ENCODE results near the gene LHFPL2. TPM values are rescaled to one million over a fixed set of nuclear protein-coding genes. Genes with fewer than 3 reads are reported as not detected.

LHFPL2 gene
- total and polyA plus RNA-seq, 9 of the 15 experiments (the other 6 are each of a cell fraction or from before 2014, with no cell fraction given) = 1.0 to 6.6 (median 4.6) TPM

GRCh38 chr5:78501411-78502352, 146.9 kb downstream of the LHFPL2 start:
- no peak for FAIRE-seq
- intact Hi-C loops (cut with micrococcal nuclease) = no loop called here
- POLR2A ChIA-PET = interaction anchor here (0.6 to 1.5 kb wide), 3 partner anchors 9 to 1556 kb away, joined by 3 to 4 read pairs (median 3); no protein-coding TSS in a partner anchor
- no peak for TF ChIP-seq DDX20 (tag; IDR thresholded peaks at IDR 0.05; ENCODE audit: low read depth)
- TF ChIP-seq SREBF1 (IDR thresholded peaks at IDR 0.05; ENCODE audit: borderline replicate concordance, low read depth, low read length) = no peak
- no peak for TF ChIP-seq PML (IDR thresholded peaks at IDR 0.05; ENCODE audit: low read length)
- TF ChIP-seq CEBPG (CRISPR knock-in tag; IDR thresholded peaks at IDR 0.05) = no peak
- TF ChIP-seq CEBPG (tag; conservative IDR thresholded peaks at IDR 0.05 in 1 of 2, IDR thresholded peaks at IDR 0.05 in 1 of 2) = no peak
- TF ChIP-seq ETV6 (IDR thresholded peaks at IDR 0.05; ENCODE audit: borderline replicate concordance in 1 of 2, low read depth in 2 of 2, low read length in 1 of 2) = no peak
- TF ChIP-seq ETV6 (CRISPR knock-in tag; IDR thresholded peaks at IDR 0.05; ENCODE audit: borderline replicate concordance) = no peak
- no peak for TF ChIP-seq FOXA1 (IDR thresholded peaks at IDR 0.05; ENCODE audit: borderline replicate concordance)
- no peak for TF ChIP-seq HMG20A (CRISPR knock-in tag; conservative IDR thresholded peaks at IDR 0.05)
- no peak for TF ChIP-seq ZNF639 (CRISPR knock-in tag; conservative IDR thresholded peaks at IDR 0.05 in 1 of 2, IDR thresholded peaks at IDR 0.05 in 1 of 2)
- TF ChIP-seq MNT (conservative IDR thresholded peaks at IDR 0.05) = no peak
- no peak for TF ChIP-seq ARID3B (CRISPR knock-in tag; IDR thresholded peaks at IDR 0.05; ENCODE audit: borderline replicate concordance)
- TF ChIP-seq NR2C2 (CRISPR knock-in tag; IDR thresholded peaks at IDR 0.05) = no peak
- no peak for TF ChIP-seq NR2C2 (tag; IDR thresholded peaks at IDR 0.05)
- TF ChIP-seq HDAC6 (IDR thresholded peaks at IDR 0.05; ENCODE audit: low read depth, low read length) = no peak
- TF ChIP-seq POLR2AphosphoS2 (IDR thresholded peaks at IDR 0.05; ENCODE audit: low read length) = no peak

More at GRCh38 chr5:78501411-78502352, 146.9 kb downstream of the LHFPL2 start:
- no peak overlapping the region for H3K4me2 ChIP-seq (ENCODE audit: insufficient read depth, low read length)
- DNase-seq (ENCODE audit: extremely low read depth in 1 of 4, low spot score in 3 of 4) (no peak), ATAC-seq (no peak)
- peak overlapping the region in 1 of 2 experiments; percentile 20; a peak in 1 of 4 replicates for H3K9ac ChIP-seq (ENCODE audit: insufficient read depth in 1 of 2, low read depth in 2 of 2, low read length in 2 of 2)
- no peaks in the 10 kb centered on the region for H3K9me1 ChIP-seq (ENCODE audit: control insufficient read depth, insufficient read depth, low read length)
- no peaks in the 10 kb centered on the region for H3K27me3 ChIP-seq (ENCODE audit: control insufficient read depth in 2 of 2, insufficient read depth in 2 of 2, low read length in 2 of 2)
- H3K4me1 ChIP-seq (replicated peaks in 1 of 2; ENCODE audit: control insufficient read depth in 2 of 2, insufficient read depth in 2 of 2, low read length in 2 of 2) = peaks cover 8 to 22% of the 10 kb centered on the region in 2 experiments; a peak in 4 of 5 replicates
- WGBS (ENCODE audit: insufficient coverage, low coverage, missing lambda C conversion rate) = 69% methylated on average over 9 of the region's 9 CpGs
- H3K79me2 ChIP-seq (ENCODE audit: control insufficient read depth, insufficient read depth, low read length) = peaks cover 6% of the 10 kb centered on the region; the same call in 2 of the 3 replicates
- H4K20me1 ChIP-seq (replicated peaks; ENCODE audit: control insufficient read depth, insufficient read depth, low read length) = no peaks in the 10 kb centered on the region
- H3K9me3 ChIP-seq (replicated peaks; ENCODE audit: control insufficient read depth, insufficient read depth, low read depth, low read length) = no peaks in the 10 kb centered on the region
- CTCF ChIA-PET (ENCODE audit: low intra/inter-chr PET ratio) = no interaction called here
- H3K36me3 ChIP-seq (ENCODE audit: control insufficient read depth, insufficient read depth, low read length) = no peaks in the 10 kb centered on the region
- BruUV-seq (replicated peaks) = no TSS peak
- no peak overlapping the region for H3K27ac ChIP-seq (ENCODE audit: extremely low read depth, low read depth, low read length)
- H2AFZ ChIP-seq (ENCODE audit: low read depth, low read length) = no peak overlapping the region
- H3K4me3 ChIP-seq = no peak overlapping the region
- in situ Hi-C loops (cut with MboI) = loop anchor here (25.0 kb wide), 1 partner anchor 1911 kb away; the partner anchor contains the start of gene ZFYVE16

All from K562 (cell line).